ENCODE measurements around the gene FBXO21.
A peak's percentile ranks its signal among the peaks of the same experiment; 100 is the strongest.
"Not testable (repeated sequence)": the region's sequence is repeated elsewhere in the genome, so short reads cannot be mapped to it uniquely, and the experiment has no call there.

The FBXO21 gene

DNA sequence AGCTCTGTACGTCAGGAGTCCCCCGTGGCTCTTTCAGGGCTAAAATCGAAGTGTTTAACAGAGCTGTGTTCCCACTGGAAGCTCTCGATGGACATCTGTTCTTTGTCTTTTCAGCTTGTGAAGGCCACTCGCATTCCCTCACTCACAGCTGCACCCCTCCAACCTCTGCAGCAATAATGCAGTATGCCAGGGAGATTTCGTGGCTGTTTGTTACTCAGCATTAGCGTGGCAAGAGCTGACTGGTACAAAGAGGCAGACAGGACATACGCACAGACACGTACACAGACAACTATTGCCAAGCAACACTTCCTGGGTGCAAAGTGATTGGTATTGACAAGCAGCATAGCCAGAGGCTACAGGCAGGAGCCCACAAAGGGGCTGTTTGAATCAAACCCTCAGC, 11.8 kb upstream of the FBXO21 start:
- DNase-seq (ENCODE audit: extremely low read depth in 1 of 2, low read depth in 1 of 2) = no peak

DNA sequence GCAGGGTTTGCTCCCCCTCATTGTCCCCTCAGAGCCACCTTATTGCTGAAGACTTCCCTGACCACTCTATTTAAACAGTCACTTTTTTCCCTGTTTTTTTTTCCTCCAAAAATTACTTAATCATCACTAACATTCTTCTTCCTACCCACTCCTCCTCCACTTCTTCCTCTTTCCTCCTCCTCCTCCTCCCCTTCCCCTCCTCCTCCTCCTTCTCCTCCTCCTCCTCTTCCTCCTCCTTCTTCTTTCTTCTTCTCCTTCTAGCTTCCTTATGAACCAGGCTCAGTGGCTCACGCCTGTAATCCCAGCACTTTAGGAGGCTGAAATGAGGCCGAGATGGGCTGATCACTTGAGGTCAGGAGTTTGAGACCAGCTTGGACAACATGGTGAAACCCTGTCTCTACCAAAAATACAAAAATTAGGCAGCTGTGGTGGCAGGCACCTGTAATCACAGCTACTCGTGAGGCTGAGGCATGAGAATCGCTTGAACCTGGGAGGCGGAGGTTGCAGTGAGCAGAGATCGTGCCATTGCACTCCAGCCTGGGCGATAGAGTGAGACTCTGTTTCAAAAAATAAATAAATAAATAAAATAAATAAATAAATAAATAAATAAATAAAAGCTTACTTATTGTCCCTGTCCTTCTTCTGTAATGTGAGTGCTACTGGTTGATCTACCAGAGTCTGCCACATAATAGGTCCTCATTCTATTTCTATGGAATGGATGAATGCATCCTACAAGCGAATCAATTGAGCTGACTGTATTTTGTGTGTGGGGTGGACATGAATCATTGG, 9.9 kb upstream of the FBXO21 start:
- DNase-seq (ENCODE audit: extremely low read depth in 1 of 2, low read depth in 1 of 2) = not testable (repeated sequence)

DNA sequence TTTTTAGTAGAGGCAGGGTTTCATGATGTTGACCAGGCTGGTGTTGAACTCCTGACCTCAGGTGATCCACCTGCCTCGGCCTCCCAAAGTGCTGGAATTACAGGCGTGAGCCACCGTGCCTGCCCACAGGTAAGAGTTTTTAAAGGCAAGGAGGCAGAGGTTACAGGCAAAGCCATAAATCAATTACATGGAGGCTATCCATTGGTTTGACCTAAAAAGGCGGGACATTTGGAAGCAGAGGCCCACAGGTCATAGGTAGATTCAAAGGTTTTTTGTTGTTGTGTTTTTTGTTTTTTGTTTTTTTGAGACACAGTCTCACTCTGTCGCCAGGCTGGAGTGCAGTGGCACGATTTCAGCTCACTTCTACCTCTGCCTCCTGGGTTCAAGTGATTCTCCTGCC, 6.1 kb upstream of the FBXO21 start:
- DNase-seq (ENCODE audit: extremely low read depth in 1 of 2, low read depth in 1 of 2) = not testable (repeated sequence)

DNA sequence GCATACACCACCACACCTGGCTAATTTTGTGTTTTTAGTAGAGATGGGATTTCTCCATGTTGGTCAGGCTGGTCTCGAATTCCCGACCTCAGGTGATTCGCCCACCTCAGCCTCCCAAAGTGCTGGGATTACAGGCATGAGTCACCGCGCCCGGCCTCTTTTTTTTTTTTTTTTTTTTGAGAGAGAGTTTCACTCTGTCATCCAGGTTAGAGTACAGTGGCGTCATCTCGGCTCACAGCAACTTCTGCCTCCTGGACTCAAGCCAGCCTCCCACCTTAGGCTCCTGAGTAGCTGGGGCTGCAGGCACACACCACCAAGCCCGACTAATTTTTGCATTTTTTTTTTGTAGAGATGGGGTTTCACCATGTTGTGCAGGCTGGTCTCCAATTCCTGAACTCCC, 4.8 kb upstream of the FBXO21 start:
- not testable (repeated sequence) for DNase-seq (ENCODE audit: extremely low read depth in 1 of 2, low read depth in 1 of 2)

DNA sequence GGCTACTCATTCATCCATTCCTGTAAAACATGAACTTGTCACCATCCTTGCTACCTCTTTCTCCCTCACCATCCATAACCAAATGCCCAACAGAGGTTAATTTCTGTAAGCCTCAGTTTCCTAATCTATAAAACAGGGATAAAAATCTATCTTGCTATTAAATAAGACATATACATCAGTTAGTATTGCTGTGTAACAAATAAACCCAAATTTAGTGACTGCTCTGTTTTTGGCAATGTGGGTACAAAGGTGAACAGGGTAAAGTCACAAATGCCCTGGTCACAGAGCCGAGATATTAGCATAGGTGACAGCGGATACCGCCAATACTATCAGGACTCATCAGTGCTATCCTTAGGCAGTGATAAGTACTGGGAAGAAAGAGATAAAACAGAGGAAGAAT, 3.6 kb upstream of the FBXO21 start:
- no peak for DNase-seq (ENCODE audit: extremely low read depth in 1 of 2, low read depth in 1 of 2)

DNA sequence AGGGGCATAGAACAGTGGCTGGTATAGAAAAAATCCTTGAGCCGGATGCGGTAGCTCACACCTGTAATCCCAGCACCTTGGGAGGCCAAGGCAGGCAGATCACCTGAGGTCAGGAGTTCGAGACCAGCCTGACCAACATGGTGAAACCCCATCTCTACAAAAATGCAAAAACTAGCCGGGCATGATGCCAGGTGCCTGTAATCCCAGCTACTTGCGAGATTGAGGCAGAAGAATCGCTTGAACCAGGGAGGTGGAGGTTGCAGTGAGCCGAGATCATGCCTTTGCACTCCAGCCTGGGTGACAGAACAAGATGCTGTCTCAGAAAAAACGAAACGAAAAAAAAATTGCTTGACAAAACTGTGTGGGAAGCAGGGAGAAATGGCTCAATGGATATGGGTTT, 2.3 kb upstream of the FBXO21 start:
- DNase-seq (ENCODE audit: extremely low read depth in 1 of 2, low read depth in 1 of 2) = not testable (repeated sequence)

GRCh38 chr12:117192057-117192456, 1.8 kb upstream of the FBXO21 start:
- no peak for DNase-seq (ENCODE audit: extremely low read depth in 1 of 2, low read depth in 1 of 2)

DNA sequence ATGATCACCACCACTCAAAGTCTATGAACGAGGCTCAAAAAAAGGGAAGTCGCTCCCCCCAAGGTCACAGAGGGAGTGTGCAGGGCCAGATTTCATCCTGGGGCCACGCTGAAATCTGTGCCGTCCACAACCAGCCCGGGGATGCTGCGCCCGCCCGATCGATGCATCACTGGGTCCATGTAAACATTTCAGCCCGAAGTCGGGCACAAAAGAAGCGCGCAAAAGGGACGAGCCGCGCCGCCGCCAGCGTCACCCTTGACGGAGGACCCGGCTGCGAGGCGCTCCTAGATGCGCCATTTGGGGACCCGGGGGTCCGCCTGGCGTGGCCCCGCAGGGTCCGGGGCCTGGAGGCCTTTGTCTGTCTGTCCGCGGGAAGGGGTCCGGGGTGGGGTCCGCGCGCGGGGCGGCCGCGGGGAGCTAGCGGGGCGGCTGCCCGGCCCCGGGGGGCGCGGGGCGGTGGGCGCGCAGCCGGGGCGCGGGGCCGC, 503 bp downstream of the FBXO21 start:
- peak in 1 of 2 donors; percentile 2 for DNase-seq (ENCODE audit: extremely low read depth in 1 of 2, low read depth in 1 of 2)

DNA sequence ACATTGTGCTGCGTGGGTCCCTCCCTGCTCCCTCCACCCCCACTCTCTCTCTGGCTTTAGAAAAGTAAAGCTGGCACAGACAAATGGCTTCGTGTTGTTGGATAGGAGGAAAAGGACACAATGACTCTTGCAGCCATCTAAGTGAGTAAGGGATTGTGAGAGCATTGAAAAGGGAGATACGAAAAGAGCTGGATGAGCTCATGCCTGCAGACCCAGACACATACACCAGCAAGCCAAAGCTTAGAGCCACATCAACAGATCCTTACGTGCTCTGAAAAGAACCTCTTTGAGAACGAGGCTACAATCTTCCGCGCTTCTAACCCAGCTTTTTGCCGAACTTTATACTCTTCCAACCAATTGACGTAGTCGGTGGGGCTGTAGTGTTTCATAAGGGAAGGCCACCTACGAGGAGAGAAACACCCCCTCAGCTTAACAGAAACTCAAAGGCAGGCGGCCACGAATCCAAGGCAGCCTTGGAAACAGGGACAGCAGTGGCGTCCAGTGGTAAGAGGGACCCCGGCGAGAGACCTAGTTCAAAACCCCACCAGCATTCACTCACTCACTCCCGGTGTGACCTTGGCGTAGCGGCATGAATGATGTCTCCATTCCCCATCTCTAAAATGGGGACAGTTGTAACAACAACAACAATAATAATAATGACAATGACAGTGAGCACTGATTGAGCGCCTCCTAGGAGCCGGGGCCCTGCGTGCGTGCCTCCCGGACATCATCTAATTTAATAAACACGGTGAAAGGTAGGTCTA, 1.1 kb downstream of the FBXO21 start:
- DNase-seq (ENCODE audit: extremely low read depth in 1 of 2, low read depth in 1 of 2) = no peak

GRCh38 chr12:117188121-117188665, 2.1 kb downstream of the FBXO21 start:
- DNase-seq (ENCODE audit: extremely low read depth in 1 of 2, low read depth in 1 of 2) = no peak

GRCh38 chr12:117187421-117187820, 2.8 kb downstream of the FBXO21 start:
- DNase-seq (ENCODE audit: extremely low read depth in 1 of 2, low read depth in 1 of 2) = no peak

GRCh38 chr12:117182866-117183265, 7.4 kb downstream of the FBXO21 start:
- DNase-seq (ENCODE audit: extremely low read depth in 1 of 2, low read depth in 1 of 2) = no peak

GRCh38 chr12:117181468-117181843, 8.8 kb downstream of the FBXO21 start:
- not testable (repeated sequence) for DNase-seq (ENCODE audit: extremely low read depth in 1 of 2, low read depth in 1 of 2)

DNA sequence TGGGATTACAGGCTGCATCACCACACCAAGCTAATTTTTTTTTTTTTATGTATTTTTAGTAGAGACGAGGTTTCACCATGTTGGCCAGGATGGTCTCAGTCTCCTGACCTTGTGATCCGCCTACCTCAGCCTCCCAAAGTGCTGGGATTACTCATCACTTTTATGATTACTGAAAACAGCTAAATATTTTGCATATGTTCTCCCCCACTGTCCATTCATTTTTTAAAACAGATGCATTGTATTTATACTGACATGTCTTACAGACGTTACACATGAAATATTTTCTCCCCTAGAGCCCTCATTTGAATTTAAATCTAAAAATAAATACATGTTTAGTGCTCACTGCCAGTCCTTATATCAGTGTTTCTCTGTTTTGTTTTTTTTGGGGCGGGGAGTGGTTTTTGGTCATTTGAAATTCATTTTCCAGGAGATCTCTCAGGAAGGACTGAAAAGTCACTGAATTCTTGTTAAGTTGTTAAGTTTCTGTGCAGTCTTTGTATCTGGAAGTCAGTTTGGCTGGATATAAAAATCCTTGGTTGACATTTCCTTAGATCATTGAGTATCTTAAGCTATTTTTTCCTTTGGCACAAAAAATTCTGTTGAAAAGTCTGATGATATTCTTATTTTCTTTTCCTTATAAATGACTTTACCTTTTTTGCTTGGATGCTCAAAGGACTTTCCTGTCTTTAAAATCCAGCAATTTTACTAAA, 9.4 kb downstream of the FBXO21 start:
- DNase-seq (ENCODE audit: extremely low read depth in 1 of 2, low read depth in 1 of 2) = no peak

DNA sequence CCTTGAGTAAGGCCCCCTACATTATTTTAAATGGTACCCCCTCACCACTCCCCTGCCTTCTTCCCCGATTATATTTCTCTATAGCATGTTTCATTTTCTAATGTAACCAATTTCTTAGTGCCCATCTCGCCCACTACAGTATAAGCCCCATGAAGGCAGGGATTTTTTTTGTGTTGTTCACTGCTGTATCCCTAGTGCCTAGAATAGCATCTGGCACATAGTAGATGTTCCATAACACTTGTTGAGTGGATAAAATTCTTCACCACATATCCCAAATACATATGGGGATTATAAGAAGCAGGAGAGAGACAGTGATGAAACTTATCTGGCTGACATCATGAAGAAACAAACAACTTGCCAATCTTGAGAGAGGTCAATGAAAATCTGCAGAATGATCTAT, 11.5 kb downstream of the FBXO21 start:
- DNase-seq (ENCODE audit: extremely low read depth in 1 of 2, low read depth in 1 of 2) = no peak

GRCh38 chr12:117178301-117178700, 12.0 kb downstream of the FBXO21 start:
- no peak for DNase-seq (ENCODE audit: extremely low read depth in 1 of 2, low read depth in 1 of 2)

GRCh38 chr12:117172168-117172567, 18.1 kb downstream of the FBXO21 start:
- no peak for DNase-seq (ENCODE audit: extremely low read depth in 1 of 2, low read depth in 1 of 2)

DNA sequence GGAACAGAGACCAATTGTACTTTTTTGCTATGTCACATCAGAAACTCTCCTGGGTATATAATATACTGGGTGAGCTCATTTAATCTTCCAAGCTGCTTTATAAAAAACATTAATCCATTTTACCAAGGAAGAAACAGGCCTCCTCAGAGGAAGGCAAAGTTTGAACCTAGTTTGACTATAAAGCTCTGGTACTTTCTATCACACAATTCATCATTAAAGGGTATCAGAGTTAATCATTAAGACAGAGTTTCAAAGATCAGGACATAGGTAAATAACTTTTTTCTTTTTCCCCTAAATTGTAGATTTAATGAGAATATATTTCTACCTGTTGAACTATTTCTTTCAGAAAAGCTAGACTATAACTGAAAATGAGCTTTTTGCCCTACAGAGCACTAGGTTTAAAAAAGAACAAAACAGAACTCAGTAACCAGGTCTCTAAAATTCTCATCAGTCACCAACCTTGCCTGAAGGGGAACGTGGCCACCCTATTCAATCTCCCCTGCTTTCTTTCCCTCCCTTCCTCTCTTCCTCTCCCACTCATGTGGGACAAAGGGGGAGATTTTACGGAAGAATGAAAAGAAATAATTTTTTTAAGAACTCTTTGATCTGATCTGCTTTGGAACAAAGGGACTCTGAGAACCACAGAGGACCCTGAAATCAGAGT, 18.6 kb downstream of the FBXO21 start:
- no peak for DNase-seq (ENCODE audit: extremely low read depth in 1 of 2, low read depth in 1 of 2)

DNA sequence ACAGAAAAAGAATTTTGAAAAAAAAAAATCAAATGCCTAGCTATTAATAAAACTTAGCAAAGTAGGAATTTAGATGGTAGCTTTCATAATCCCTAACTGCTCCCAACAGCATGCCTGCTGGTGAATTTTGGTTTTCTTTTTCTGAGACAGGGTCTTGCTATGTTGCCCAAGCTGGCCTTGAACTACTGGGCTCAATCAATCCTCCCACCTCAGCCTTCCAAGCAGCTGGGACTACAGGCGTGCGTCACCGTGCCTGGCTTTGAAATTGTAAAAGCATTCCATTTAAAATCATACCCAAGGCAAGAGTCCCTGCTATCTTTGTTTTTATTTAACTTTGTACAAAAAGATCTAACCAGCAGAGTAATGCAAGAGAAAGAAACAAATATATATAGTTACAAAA, 20.7 kb downstream of the FBXO21 start:
- DNase-seq (ENCODE audit: extremely low read depth in 1 of 2, low read depth in 1 of 2) = no peak

- no peak for DNase-seq (ENCODE audit: extremely low read depth in 1 of 2, low read depth in 1 of 2)
These were observed 21.3 kb downstream of the FBXO21 start for GRCh38 chr12:117168976-117169375.

DNA sequence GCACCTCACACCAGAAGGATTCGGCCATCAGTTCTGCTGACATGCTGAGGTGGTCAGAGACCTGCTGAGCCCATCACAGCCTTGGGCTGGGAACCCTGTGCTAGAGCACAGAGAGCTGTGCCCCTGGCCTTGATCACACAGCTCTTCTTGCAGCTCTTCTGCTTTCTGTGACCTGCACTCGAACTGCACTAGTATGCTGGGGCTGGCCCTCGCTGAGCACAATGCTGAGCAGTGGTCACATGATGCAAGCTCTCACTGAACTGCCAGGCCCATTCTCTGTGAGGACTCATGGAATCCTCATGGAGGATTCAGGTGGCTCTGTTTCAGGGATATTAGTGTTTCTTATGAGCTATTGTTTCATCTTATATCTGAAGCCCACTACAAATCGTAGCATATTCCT, 22.5 kb downstream of the FBXO21 start:
- DNase-seq (ENCODE audit: extremely low read depth in 1 of 2, low read depth in 1 of 2) = no peak
